NCI-H69 (cell line): ENCODE measurements around the gene CHRNA5.
A peak's percentile ranks its signal among the peaks of the same experiment; 100 is the strongest.

Source experiments
- DNase-seq: peaks from one replicate; lab custom pipeline; 2025; lab: John Stamatoyannopoulos, UW

CHRNA5 gene

DNA sequence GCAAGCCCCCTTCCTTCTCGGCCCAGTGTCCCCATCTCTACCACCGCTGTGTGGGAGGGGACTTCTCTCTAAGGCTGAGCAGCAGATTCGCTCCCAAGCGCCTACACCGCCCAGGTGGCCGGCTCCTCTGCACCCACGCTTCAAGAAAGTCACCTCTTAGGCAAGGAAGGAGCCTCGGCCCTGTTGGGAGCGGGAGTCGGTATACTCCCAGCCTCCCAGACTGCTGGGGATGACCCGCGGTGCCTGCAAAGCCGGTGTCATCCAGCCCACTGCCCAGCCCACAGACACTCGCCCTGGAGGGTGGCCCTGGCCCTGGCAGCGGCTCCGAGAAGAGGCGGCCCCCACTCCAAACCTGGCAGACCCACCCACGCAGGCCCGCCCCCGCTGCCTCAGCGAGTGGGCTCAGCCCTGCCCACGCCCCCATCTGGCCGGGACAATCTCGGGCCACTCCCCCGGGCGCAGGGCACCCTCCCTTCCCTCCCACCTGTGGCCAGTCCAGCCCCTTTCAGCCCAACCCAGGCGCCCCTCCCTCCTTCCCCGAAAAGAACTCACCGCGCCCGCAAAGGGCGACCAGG, 75.3 kb downstream of the CHRNA5 start:
- peak; percentile 80 for DNase-seq

- peak; percentile 80 for DNase-seq
Observed at GRCh38 chr15:78641102-78641748, 75.9 kb downstream of the CHRNA5 start, which contains the start of gene CHRNB4. CHRNB4 (minus strand) TSS chr15:78641210; CDS start chr15:78641133, 77 bp downstream.

DNA sequence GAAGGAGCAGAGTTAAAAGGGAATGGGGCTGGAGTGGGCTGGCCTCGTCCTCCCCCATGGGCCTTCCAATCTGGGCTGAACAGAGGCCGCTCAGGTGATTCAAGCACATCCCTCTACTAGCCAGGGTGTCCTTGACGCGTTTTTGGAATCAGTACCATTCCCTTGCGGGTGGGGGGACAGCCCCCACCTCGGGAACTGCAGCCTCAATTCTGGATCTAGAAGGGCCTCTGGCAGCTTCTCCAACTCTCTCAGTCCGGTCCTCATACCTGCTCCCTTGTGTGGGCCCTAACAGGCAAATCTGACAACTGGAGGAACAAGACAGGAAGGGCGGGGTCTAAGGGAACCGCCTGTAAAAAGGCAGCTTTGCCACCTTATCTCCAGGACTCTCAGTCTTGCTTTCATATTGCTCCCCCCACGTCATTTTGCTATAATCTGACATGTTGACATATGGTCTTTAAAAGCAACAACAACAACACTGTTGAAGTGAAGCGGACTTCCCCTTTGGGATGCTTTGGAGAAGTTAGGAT, 76.5 kb downstream of the CHRNA5 start:
- DNase-seq, result no peak

- peak; percentile 10 for DNase-seq
Observed at GRCh38 chr15:78642331-78642730, 77.0 kb downstream of the CHRNA5 start.
